HG02870 (cell line): ENCODE measurements around the gene PLEKHF1.

ENCODE experiments used
- ATAC-seq: cut with Tn5 transposase; IDR thresholded peaks from one replicate; pipeline ENCODE4 v1.9.1; 2021; ENCODE audit warnings: mild to moderate bottlenecking, moderate library complexity; ENCODE audit not compliant: unreplicated experiment

The PLEKHF1 gene

GRCh38 chr19:29677001-29677817 lies 11.9 kb downstream of the PLEKHF1 start:
- ATAC-seq, result no peak

- no peak for ATAC-seq
Measured at GRCh38 chr19:29678484-29679106, 13.3 kb downstream of the PLEKHF1 start.

GRCh38 chr19:29679598-29680210 lies 14.4 kb downstream of the PLEKHF1 start:
- ATAC-seq, result no peak

- ATAC-seq, result peak; percentile 56
Measured at GRCh38 chr19:29680447-29680846, 15.2 kb downstream of the PLEKHF1 start.

GRCh38 chr19:29680937-29681336 lies 15.7 kb downstream of the PLEKHF1 start:
- no peak for ATAC-seq

GRCh38 chr19:29681422-29682235 lies 16.4 kb downstream of the PLEKHF1 start:
- no peak for ATAC-seq

GRCh38 chr19:29682236-29682895 lies 17.1 kb downstream of the PLEKHF1 start:
- ATAC-seq, result no peak

GRCh38 chr19:29683009-29683408 lies 17.7 kb downstream of the PLEKHF1 start:
- no peak for ATAC-seq

GRCh38 chr19:29685326-29685725 lies 20.1 kb downstream of the PLEKHF1 start:
- no peak for ATAC-seq

- ATAC-seq, result no peak
Measured at GRCh38 chr19:29686285-29686805, 21.1 kb downstream of the PLEKHF1 start.

- no peak for ATAC-seq
Measured at GRCh38 chr19:29687244-29687896, 22.1 kb downstream of the PLEKHF1 start.

GRCh38 chr19:29687897-29688728 lies 22.9 kb downstream of the PLEKHF1 start:
- no peak for ATAC-seq

GRCh38 chr19:29690842-29691241 lies 25.6 kb downstream of the PLEKHF1 start:
- ATAC-seq, result no peak

- no peak for ATAC-seq
Measured at GRCh38 chr19:29694161-29694560, 28.9 kb downstream of the PLEKHF1 start.

- ATAC-seq, result peak; percentile 93
Measured at GRCh38 chr19:29694669-29695627, 29.7 kb downstream of the PLEKHF1 start.

GRCh38 chr19:29695765-29696564 lies 30.7 kb downstream of the PLEKHF1 start:
- no peak for ATAC-seq

GRCh38 chr19:29696565-29696846 lies 31.2 kb downstream of the PLEKHF1 start:
- ATAC-seq, result no peak
